ENCODE results near the gene KRTAP10-12. TPM values are rescaled to one million over a fixed set of nuclear protein-coding genes. Genes with fewer than 3 reads are reported as not detected.

KRTAP10-12 gene
- total RNA-seq, 4 donors from 2014 or later: not detected

- TF ChIP-seq CTCF (IDR thresholded peaks at IDR 0.05; ENCODE audit: low read depth): no peak
Observed at GRCh38 chr21:44686843-44687561, 10.0 kb upstream of the KRTAP10-12 start.

GRCh38 chr21:44687671-44688070 lies 9.3 kb upstream of the KRTAP10-12 start:
- TF ChIP-seq CTCF (IDR thresholded peaks at IDR 0.05; ENCODE audit: low read depth): no peak

GRCh38 chr21:44691686-44692085 lies 5.3 kb upstream of the KRTAP10-12 start:
- no peak for TF ChIP-seq CTCF (IDR thresholded peaks at IDR 0.05; ENCODE audit: low read depth)

GRCh38 chr21:44692798-44693512 lies 4.0 kb upstream of the KRTAP10-12 start:
- no peak for TF ChIP-seq CTCF (IDR thresholded peaks at IDR 0.05; ENCODE audit: low read depth)

GRCh38 chr21:44694776-44695175 lies 2.2 kb upstream of the KRTAP10-12 start:
- no peak for TF ChIP-seq CTCF (IDR thresholded peaks at IDR 0.05; ENCODE audit: low read depth)

GRCh38 chr21:44695184-44695583 lies 1.8 kb upstream of the KRTAP10-12 start:
- TF ChIP-seq CTCF (IDR thresholded peaks at IDR 0.05; ENCODE audit: low read depth): no peak

GRCh38 chr21:44695641-44696040 lies 1.3 kb upstream of the KRTAP10-12 start:
- TF ChIP-seq CTCF (IDR thresholded peaks at IDR 0.05; ENCODE audit: low read depth): no peak
